ENCODE data around the gene BAHCC1. TPM values are rescaled to one million over a fixed set of nuclear protein-coding genes. Genes with fewer than 3 reads are reported as not detected.

The BAHCC1 gene
- total RNA-seq, 1 experiment from 2014 or later = 33.7 TPM

GRCh38 chr17:81414756-81415516 is 19.7 kb downstream of the BAHCC1 start:
- intact Hi-C loops (cut with micrococcal nuclease; ENCODE audit: unreplicated experiment) = no loop called here
- no peak for DNase-seq

GRCh38 chr17:81415681-81416080 is 20.4 kb downstream of the BAHCC1 start:
- Histone ChIP-seq H3K36me3 (ENCODE audit: low read depth) (no peaks in the 10 kb centered on the region), H2AFZ (no peak overlapping the region), H3K9me2 (ENCODE audit: insufficient read depth) (no peaks in the 10 kb centered on the region), H3K4me2 (no peak overlapping the region), H3K79me2 (ENCODE audit: low read depth) (no peaks in the 10 kb centered on the region), H3K27me3 (ENCODE audit: insufficient read depth, low read depth) (no peaks in the 10 kb centered on the region), H3K27ac (no peak overlapping the region), H3F3A (ENCODE audit: insufficient read depth, low read depth) (peaks cover 10% of the 10 kb centered on the region; the same call in 1 of the 2 replicates), H3K4me3 (no peak overlapping the region), H4K20me1 (ENCODE audit: insufficient read depth) (no peaks in the 10 kb centered on the region), H3K4me1 (replicated peaks; ENCODE audit: insufficient read depth) (peaks cover 15% of the 10 kb centered on the region), H3K9me3 (ENCODE audit: insufficient read depth, low read depth) (no peaks in the 10 kb centered on the region)
- ChIA-PET CTCF (no interaction called here), POLR2A (ENCODE audit: unreplicated experiment) (no interaction called here)
- TF ChIP-seq EZH2 (IDR thresholded peaks at IDR 0.05; ENCODE audit: low read depth) = no peak
- TF ChIP-seq CTCF (conservative IDR thresholded peaks at IDR 0.05) = no peak
- DNase-seq = no peak
- no TSS peak for BruUV-seq (replicated peaks)
- intact Hi-C loops (cut with micrococcal nuclease; ENCODE audit: unreplicated experiment) = no loop called here

More at GRCh38 chr17:81414756-81415516, 19.7 kb downstream of the BAHCC1 start:
- no peaks in the 10 kb centered on the region for H3K27me3 ChIP-seq (ENCODE audit: insufficient read depth, low read depth)
- no peaks in the 10 kb centered on the region for H4K20me1 ChIP-seq (ENCODE audit: insufficient read depth)
- TF ChIP-seq EZH2 (IDR thresholded peaks at IDR 0.05; ENCODE audit: low read depth) (no peak), CTCF (conservative IDR thresholded peaks at IDR 0.05) (no peak)
- no TSS peak for BruUV-seq (replicated peaks)
- no peak overlapping the region for H3K27ac ChIP-seq
- ChIA-PET CTCF (no interaction called here), POLR2A (ENCODE audit: unreplicated experiment) (interaction anchor here (0.7 kb wide), 1 partner anchor 104 kb away, joined by 3 read pairs; no protein-coding TSS in a partner anchor)
- H3K4me3 ChIP-seq = no peak overlapping the region
- no peaks in the 10 kb centered on the region for H3K79me2 ChIP-seq (ENCODE audit: low read depth)
- H3F3A ChIP-seq (ENCODE audit: insufficient read depth, low read depth) = peaks cover 10% of the 10 kb centered on the region; the same call in 1 of the 2 replicates
- no peaks in the 10 kb centered on the region for H3K36me3 ChIP-seq (ENCODE audit: low read depth)
- no peaks in the 10 kb centered on the region for H3K9me2 ChIP-seq (ENCODE audit: insufficient read depth)
- peaks cover 8% of the 10 kb centered on the region for H3K4me1 ChIP-seq (replicated peaks; ENCODE audit: insufficient read depth)
- H3K9me3 ChIP-seq (ENCODE audit: insufficient read depth, low read depth) = no peaks in the 10 kb centered on the region
- no peak overlapping the region for H2AFZ ChIP-seq
- no peak overlapping the region for H3K4me2 ChIP-seq

GRCh38 chr17:81416612-81417011 is 21.4 kb downstream of the BAHCC1 start:
- Histone ChIP-seq H2AFZ (no peak overlapping the region), H3K4me1 (replicated peaks; ENCODE audit: insufficient read depth) (peaks cover 17% of the 10 kb centered on the region)
- POLR2A ChIA-PET (ENCODE audit: unreplicated experiment) = no interaction called here

More at GRCh38 chr17:81416612-81417011, 21.4 kb downstream of the BAHCC1 start:
- Histone ChIP-seq H3K27ac (no peak overlapping the region), H4K20me1 (ENCODE audit: insufficient read depth) (no peaks in the 10 kb centered on the region), H3F3A (ENCODE audit: insufficient read depth, low read depth) (peaks cover 10% of the 10 kb centered on the region; the same call in 1 of the 2 replicates), H3K79me2 (ENCODE audit: low read depth) (no peaks in the 10 kb centered on the region), H3K27me3 (ENCODE audit: insufficient read depth, low read depth) (no peaks in the 10 kb centered on the region), H3K36me3 (ENCODE audit: low read depth) (no peaks in the 10 kb centered on the region), H3K4me2 (no peak overlapping the region), H3K4me3 (no peak overlapping the region), H3K9me2 (ENCODE audit: insufficient read depth) (no peaks in the 10 kb centered on the region), H3K9me3 (ENCODE audit: insufficient read depth, low read depth) (no peaks in the 10 kb centered on the region)
- intact Hi-C loops (cut with micrococcal nuclease; ENCODE audit: unreplicated experiment) = no loop called here
- no TSS peak for BruUV-seq (replicated peaks)
- TF ChIP-seq EZH2 (IDR thresholded peaks at IDR 0.05; ENCODE audit: low read depth) = no peak
- TF ChIP-seq CTCF (conservative IDR thresholded peaks at IDR 0.05) = no peak
- CTCF ChIA-PET = no interaction called here
- no peak for DNase-seq
